Bronchial epithelial cell (primary cell): Measurements from ENCODE around the gene CST11. TPM values are rescaled to one million over a fixed set of nuclear protein-coding genes. Genes with fewer than 3 reads are reported as not detected.

Experiments
- DNase-seq: peaks from one replicate; pipeline ENCODE4 v3.0.0-alpha.2; 2010; ENCODE audit warnings: low read depth
- FAIRE-seq: peaks from 2 replicates; lab custom pipeline; 2011; peaks lifted over from hg19 to GRCh38; lab: Jason Lieb, UNC
- H3K27me3 ChIP-seq: 2 replicates; pipeline ENCODE4 v1.5.1; 2011; ENCODE audit warnings: low read length; ENCODE audit not compliant: control insufficient read depth, insufficient read depth
- H3K36me3 ChIP-seq: 2 replicates; pipeline ENCODE4 v1.5.1; 2011; ENCODE audit warnings: low read length; ENCODE audit not compliant: control insufficient read depth, insufficient read depth
- H3K4me3 ChIP-seq: 2 replicates; pipeline ENCODE4 v1.5.1; 2011; ENCODE audit warnings: mild to moderate bottlenecking, low read depth, low read length, control low read depth
- CTCF ChIP-seq: IDR thresholded peaks from 2 replicates; pipeline ENCODE4 v1.5.1; 2011; ENCODE audit warnings: mild to moderate bottlenecking, moderate library complexity, low read length, control low read depth, inconsistent platforms; ENCODE audit not compliant: insufficient read depth, severe bottlenecking
- total RNA-seq: library from RNA; depleted of rRNA; stranded (reverse); fragments of >200 nt; gene quantifications from 2 replicates; pipeline ENCODE4 v1.2.1, GENCODE V29; 2014

CST11 gene
- total RNA-seq, 1 donor from 2014 or later = not detected

- peak; percentile 45 for DNase-seq
- H3K36me3 ChIP-seq = no peaks in the 10 kb centered on the region
- no peak for TF ChIP-seq CTCF
Observed at GRCh38 chr20:23415959-23416583, 36.6 kb downstream of the CST11 start.

GRCh38 chr20:23415555-23415954, 37.1 kb downstream of the CST11 start:
- no peak for TF ChIP-seq CTCF
- no peak overlapping the region for H3K4me3 ChIP-seq
- DNase-seq (no peak), FAIRE-seq (no peak)
- no peaks in the 10 kb centered on the region for H3K27me3 ChIP-seq
- no peaks in the 10 kb centered on the region for H3K36me3 ChIP-seq

More at GRCh38 chr20:23415959-23416583, 36.6 kb downstream of the CST11 start:
- H3K4me3 ChIP-seq = no peak overlapping the region
- FAIRE-seq = no peak
- no peaks in the 10 kb centered on the region for H3K27me3 ChIP-seq

- Histone ChIP-seq H3K36me3 (no peaks in the 10 kb centered on the region), H3K27me3 (no peaks in the 10 kb centered on the region), H3K4me3 (no peak overlapping the region)
- FAIRE-seq (no peak), DNase-seq (no peak)
- no peak for TF ChIP-seq CTCF
Observed at GRCh38 chr20:23414526-23415188, 38.0 kb downstream of the CST11 start.

GRCh38 chr20:23413862-23414422, 38.7 kb downstream of the CST11 start:
- Histone ChIP-seq H3K27me3 (no peaks in the 10 kb centered on the region), H3K4me3 (no peak overlapping the region), H3K36me3 (no peaks in the 10 kb centered on the region)
- no peak for TF ChIP-seq CTCF
- DNase-seq (no peak), FAIRE-seq (no peak)

GRCh38 chr20:23412026-23412425, 40.6 kb downstream of the CST11 start:
- DNase-seq (no peak), FAIRE-seq (no peak)
- Histone ChIP-seq H3K36me3 (no peaks in the 10 kb centered on the region), H3K4me3 (no peak overlapping the region), H3K27me3 (no peaks in the 10 kb centered on the region)
- no peak for TF ChIP-seq CTCF
